ENCODE data around the gene FAM184A.

Gene FAM184A

DNA sequence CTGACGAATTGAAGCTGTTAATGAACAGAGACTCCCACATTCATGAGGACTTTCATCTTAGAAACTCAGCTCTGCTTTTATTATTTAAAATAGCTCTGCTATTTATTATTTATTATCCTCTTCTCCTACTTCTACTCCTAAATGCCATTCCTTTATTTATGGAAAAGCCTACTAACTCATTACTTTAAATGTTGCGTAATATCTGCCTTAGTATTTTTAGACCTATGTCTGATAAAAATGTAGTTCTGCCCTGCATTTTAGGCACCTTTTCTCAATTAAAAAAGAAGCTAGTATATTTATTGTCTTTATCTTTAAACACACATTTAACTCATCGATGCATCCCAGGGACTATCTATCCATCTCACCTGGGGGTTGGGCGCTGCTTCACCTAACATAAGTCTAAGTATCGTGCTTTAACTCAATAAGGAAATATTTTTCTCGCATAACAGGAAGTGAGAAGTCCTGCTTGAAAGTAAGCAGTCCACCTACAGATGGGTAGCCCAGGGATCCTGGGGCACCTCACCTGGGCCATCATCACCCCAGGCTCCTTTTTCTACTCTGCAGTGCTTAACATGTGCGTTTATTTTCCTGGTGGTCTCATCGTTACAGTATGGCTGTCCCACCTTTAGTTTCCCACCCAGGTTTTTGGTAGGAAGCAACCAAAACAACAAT is 31.3 kb upstream of the FAM184A start:
- H3K79me2 ChIP-seq (ENCODE audit: insufficient read depth, low read length), result no peaks in the 10 kb centered on the region
- ATAC-seq (ENCODE audit: insufficient read depth, low read depth), result no peak
- H3K36me3 ChIP-seq (ENCODE audit: insufficient read depth, low read length), result no peaks in the 10 kb centered on the region
- no peak for DNase-seq
- no peak overlapping the region for H3K9ac ChIP-seq (ENCODE audit: low read depth, low read length)
- H3K27me3 ChIP-seq (ENCODE audit: insufficient read depth, low read length, poor library complexity), result peaks cover 5% of the 10 kb centered on the region
- H3K27ac ChIP-seq (ENCODE audit: low read length), result no peak overlapping the region
- no peak for TF ChIP-seq EZH2 (IDR thresholded peaks at IDR 0.05; ENCODE audit: borderline replicate concordance, low read depth, low read length, severe bottlenecking)
- no peaks in the 10 kb centered on the region for H3K9me3 ChIP-seq (ENCODE audit: insufficient read depth, low read length, severe bottlenecking)
- no peak overlapping the region for H3K4me3 ChIP-seq (ENCODE audit: low read depth in 1 of 2, low read length in 2 of 2)
- no peak overlapping the region for H3K4me2 ChIP-seq (ENCODE audit: insufficient read depth, low read length)
- H4K20me1 ChIP-seq (ENCODE audit: insufficient read depth, low read length), result no peaks in the 10 kb centered on the region
- no peaks in the 10 kb centered on the region; the same call in 1 of the 2 replicates for H3K4me1 ChIP-seq (ENCODE audit: insufficient read depth, low read length)
- H2AFZ ChIP-seq (ENCODE audit: low read depth, low read length), result no peak overlapping the region

- ATAC-seq (ENCODE audit: insufficient read depth, low read depth), result no peak
These were observed 29.6 kb upstream of the FAM184A start for GRCh38 chr6:119108076-119108475.

GRCh38 chr6:119105282-119105681 is 26.8 kb upstream of the FAM184A start:
- Histone ChIP-seq H2AFZ (ENCODE audit: low read depth, low read length) (no peak overlapping the region), H4K20me1 (ENCODE audit: insufficient read depth, low read length) (no peaks in the 10 kb centered on the region), H3K36me3 (ENCODE audit: insufficient read depth, low read length) (no peaks in the 10 kb centered on the region), H3K4me2 (ENCODE audit: insufficient read depth, low read length) (no peak overlapping the region), H3K27me3 (ENCODE audit: insufficient read depth, low read length, poor library complexity) (peaks cover 4% of the 10 kb centered on the region), H3K9me3 (ENCODE audit: insufficient read depth, low read length, severe bottlenecking) (no peaks in the 10 kb centered on the region), H3K79me2 (ENCODE audit: insufficient read depth, low read length) (no peaks in the 10 kb centered on the region), H3K27ac (ENCODE audit: low read length) (no peak overlapping the region), H3K4me3 (ENCODE audit: low read depth in 1 of 2, low read length in 2 of 2) (no peak overlapping the region), H3K9ac (ENCODE audit: low read depth, low read length) (no peak overlapping the region), H3K4me1 (ENCODE audit: insufficient read depth, low read length) (no peaks in the 10 kb centered on the region)
- TF ChIP-seq EZH2 (IDR thresholded peaks at IDR 0.05; ENCODE audit: borderline replicate concordance, low read depth, low read length, severe bottlenecking) (no peak), CTCF (IDR thresholded peaks at IDR 0.05; ENCODE audit: borderline replicate concordance, extremely low read depth, low read length, poor library complexity, severe bottlenecking) (no peak)
- ATAC-seq (ENCODE audit: insufficient read depth, low read depth) (no peak), DNase-seq (no peak)

More at GRCh38 chr6:119108076-119108475, 29.6 kb upstream of the FAM184A start:
- Histone ChIP-seq H2AFZ (ENCODE audit: low read depth, low read length) (no peak overlapping the region), H3K27ac (ENCODE audit: low read length) (no peak overlapping the region), H3K4me3 (ENCODE audit: low read depth in 1 of 2, low read length in 2 of 2) (no peak overlapping the region), H3K9ac (ENCODE audit: low read depth, low read length) (no peak overlapping the region), H3K79me2 (ENCODE audit: insufficient read depth, low read length) (no peaks in the 10 kb centered on the region), H3K4me2 (ENCODE audit: insufficient read depth, low read length) (no peak overlapping the region), H4K20me1 (ENCODE audit: insufficient read depth, low read length) (no peaks in the 10 kb centered on the region), H3K36me3 (ENCODE audit: insufficient read depth, low read length) (no peaks in the 10 kb centered on the region), H3K9me3 (ENCODE audit: insufficient read depth, low read length, severe bottlenecking) (no peaks in the 10 kb centered on the region), H3K4me1 (ENCODE audit: insufficient read depth, low read length) (no peaks in the 10 kb centered on the region; the same call in 1 of the 2 replicates), H3K27me3 (ENCODE audit: insufficient read depth, low read length, poor library complexity) (peaks cover 5% of the 10 kb centered on the region)
- TF ChIP-seq CTCF (IDR thresholded peaks at IDR 0.05; ENCODE audit: borderline replicate concordance, extremely low read depth, low read length, poor library complexity, severe bottlenecking), result no peak
- DNase-seq, result no peak

DNA sequence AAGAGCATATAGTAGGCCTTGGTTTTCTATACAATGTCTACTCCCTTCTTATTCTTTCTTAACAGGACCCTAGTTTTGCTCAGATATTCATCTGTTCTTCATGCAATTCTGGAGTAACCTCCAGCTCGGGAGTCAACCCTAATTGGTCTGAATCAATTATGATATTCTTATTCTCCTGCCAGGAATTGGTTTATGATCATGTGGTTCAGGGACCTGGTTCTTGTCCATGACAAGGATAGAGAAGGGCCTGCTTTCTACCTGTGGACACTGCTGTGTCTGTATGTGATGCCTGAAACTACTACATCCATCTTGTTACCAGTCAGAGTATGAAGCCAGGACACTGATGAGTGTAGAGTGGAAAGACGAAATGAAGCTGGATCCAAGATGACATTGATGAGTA is 24.4 kb upstream of the FAM184A start:
- no peak for DNase-seq
- Histone ChIP-seq H3K79me2 (ENCODE audit: insufficient read depth, low read length) (no peaks in the 10 kb centered on the region), H3K27ac (ENCODE audit: low read length) (no peak overlapping the region), H2AFZ (ENCODE audit: low read depth, low read length) (no peak overlapping the region), H3K4me3 (ENCODE audit: low read depth in 1 of 2, low read length in 2 of 2) (no peak overlapping the region), H3K9ac (ENCODE audit: low read depth, low read length) (no peak overlapping the region), H3K27me3 (ENCODE audit: insufficient read depth, low read length, poor library complexity) (no peaks in the 10 kb centered on the region), H3K4me2 (ENCODE audit: insufficient read depth, low read length) (no peak overlapping the region), H3K4me1 (ENCODE audit: insufficient read depth, low read length) (no peaks in the 10 kb centered on the region), H3K9me3 (ENCODE audit: insufficient read depth, low read length, severe bottlenecking) (no peaks in the 10 kb centered on the region), H4K20me1 (ENCODE audit: insufficient read depth, low read length) (no peaks in the 10 kb centered on the region), H3K36me3 (ENCODE audit: insufficient read depth, low read length) (no peaks in the 10 kb centered on the region)
- TF ChIP-seq EZH2 (IDR thresholded peaks at IDR 0.05; ENCODE audit: borderline replicate concordance, low read depth, low read length, severe bottlenecking), result no peak
- no peak for TF ChIP-seq CTCF (IDR thresholded peaks at IDR 0.05; ENCODE audit: borderline replicate concordance, extremely low read depth, low read length, poor library complexity, severe bottlenecking)
- no peak for ATAC-seq (ENCODE audit: insufficient read depth, low read depth)
